Measurements from ENCODE around the gene NPTX1.

The NPTX1 gene

GRCh38 chr17:80424261-80424660, 52.1 kb downstream of the NPTX1 start:
- Histone ChIP-seq H3K36me3 (ENCODE audit: control insufficient read depth, insufficient read depth, low read length) (no peaks in the 10 kb centered on the region), H3K9me3 (ENCODE audit: control insufficient read depth, low read length) (no peaks in the 10 kb centered on the region), H3K4me3 (ENCODE audit: low read depth, low read length) (no peak overlapping the region), H3K79me2 (peaks cover 2% of the 10 kb centered on the region), H3K4me2 (ENCODE audit: low read length) (no peak overlapping the region), H2AFZ (no peak overlapping the region), H3K4me1 (no peaks in the 10 kb centered on the region), H3K27ac (no peak overlapping the region), H3K27me3 (ENCODE audit: control insufficient read depth, insufficient read depth, low read length) (no peaks in the 10 kb centered on the region), H3K9ac (no peak overlapping the region)
- no peak for TF ChIP-seq CTCF (IDR thresholded peaks at IDR 0.05)

GRCh38 chr17:80423536-80424225, 52.7 kb downstream of the NPTX1 start:
- Histone ChIP-seq H3K36me3 (ENCODE audit: control insufficient read depth, insufficient read depth, low read length) (no peaks in the 10 kb centered on the region), H3K27me3 (ENCODE audit: control insufficient read depth, insufficient read depth, low read length) (no peaks in the 10 kb centered on the region), H3K9ac (no peak overlapping the region), H3K4me1 (no peaks in the 10 kb centered on the region), H3K27ac (no peak overlapping the region), H3K4me2 (ENCODE audit: low read length) (no peak overlapping the region), H3K4me3 (ENCODE audit: low read depth, low read length) (no peak overlapping the region), H3K9me3 (ENCODE audit: control insufficient read depth, low read length) (no peaks in the 10 kb centered on the region), H2AFZ (no peak overlapping the region), H3K79me2 (peaks cover 2% of the 10 kb centered on the region)
- TF ChIP-seq CTCF (IDR thresholded peaks at IDR 0.05) = no peak

- Histone ChIP-seq H3K4me3 (ENCODE audit: low read depth, low read length) (no peak overlapping the region), H3K4me1 (no peaks in the 10 kb centered on the region), H3K79me2 (peaks cover 2% of the 10 kb centered on the region), H3K9me3 (ENCODE audit: control insufficient read depth, low read length) (no peaks in the 10 kb centered on the region), H3K36me3 (ENCODE audit: control insufficient read depth, insufficient read depth, low read length) (no peaks in the 10 kb centered on the region), H3K27ac (no peak overlapping the region), H3K9ac (no peak overlapping the region), H2AFZ (no peak overlapping the region), H3K27me3 (ENCODE audit: control insufficient read depth, insufficient read depth, low read length) (no peaks in the 10 kb centered on the region), H3K4me2 (ENCODE audit: low read length) (no peak overlapping the region)
- TF ChIP-seq CTCF (IDR thresholded peaks at IDR 0.05) = no peak
Observed at GRCh38 chr17:80422981-80423380, 53.4 kb downstream of the NPTX1 start.

DNA sequence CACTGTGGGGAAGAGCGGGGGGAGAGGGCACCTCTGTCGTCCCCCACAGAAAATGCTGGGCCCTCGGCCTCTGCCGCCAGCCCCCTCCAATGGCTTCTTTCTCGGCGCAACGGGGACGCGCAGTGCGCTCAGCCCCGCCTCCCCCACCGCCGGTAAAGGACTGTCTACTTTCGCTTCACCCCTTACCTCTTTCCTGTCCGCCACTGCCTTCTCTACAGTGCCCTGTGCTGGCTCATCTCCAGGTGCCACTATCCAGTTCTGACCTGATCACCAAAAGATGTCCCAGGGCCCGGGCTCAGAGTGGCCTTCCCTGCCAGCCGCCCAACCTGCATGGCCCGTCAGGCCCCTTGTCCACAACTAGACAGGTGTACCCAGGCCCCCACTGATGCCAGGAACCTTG, 54.1 kb downstream of the NPTX1 start:
- Histone ChIP-seq H3K27ac (no peak overlapping the region), H3K79me2 (peaks cover 2% of the 10 kb centered on the region), H3K4me3 (ENCODE audit: low read depth, low read length) (no peak overlapping the region), H3K4me2 (ENCODE audit: low read length) (no peak overlapping the region), H3K9ac (no peak overlapping the region), H3K9me3 (ENCODE audit: control insufficient read depth, low read length) (no peaks in the 10 kb centered on the region), H3K4me1 (no peaks in the 10 kb centered on the region), H3K27me3 (ENCODE audit: control insufficient read depth, insufficient read depth, low read length) (no peaks in the 10 kb centered on the region), H3K36me3 (ENCODE audit: control insufficient read depth, insufficient read depth, low read length) (no peaks in the 10 kb centered on the region), H2AFZ (no peak overlapping the region)
- no peak for TF ChIP-seq CTCF (IDR thresholded peaks at IDR 0.05)
